Peyer's patch (tissue), 4 donors: ENCODE data around the gene CHD1L. TPM values are rescaled to one million over a fixed set of nuclear protein-coding genes. Genes with fewer than 3 reads are reported as not detected.
"Not testable (repeated sequence)": the region's sequence is repeated elsewhere in the genome, so short reads cannot be mapped to it uniquely, and the experiment has no call there.

Experiments
- DNase-seq, 3 donors: peaks; one replicate each; pipeline ENCODE4 v3.0.0-alpha.2; 2017 to 2019
- H3K27ac ChIP-seq, 4 donors: fragments of 200-600 bp; sonication (generic); one replicate each; pipeline ENCODE4 v1.5.1; 2016 to 2019
- H3K27me3 ChIP-seq, 2 donors: fragments of 200-600 bp; sonication (generic); one replicate each; pipeline ENCODE4 v1.5.1; 2019
- H3K36me3 ChIP-seq, 3 donors: fragments of 200-600 bp; sonication (generic); one replicate each; pipeline ENCODE4 v1.5.1; 2016 to 2019
- H3K4me1 ChIP-seq, 4 donors: fragments of 200-600 bp; sonication (generic); one replicate each; pipeline ENCODE4 v1.5.1; 2016 to 2019
- H3K4me3 ChIP-seq, 4 donors: fragments of 200-600 bp; sonication (generic); 1 replicate in 3 of 4; 2 replicates in 1 of 4; pipeline ENCODE4 v1.5.1; 2016 to 2019; ENCODE audit warnings: mild to moderate bottlenecking in 1 of 4
- H3K9me3 ChIP-seq, 4 donors: fragments of 200-600 bp; sonication (generic); one replicate each; pipeline ENCODE4 v1.5.1; 2016 to 2019; ENCODE audit warnings: mild to moderate bottlenecking in 1 of 4
- CTCF ChIP-seq, 6 experiments: fragments of 450-650 bp in 4 of 6; fragments of 200-600 bp in 2 of 6; sonication (generic) in 1 of 6; IDR thresholded peaks; one replicate each; pipeline ENCODE4 v1.5.1; 2017 to 2019; ENCODE audit warnings: antibody characterized with exemption in 6 of 6, mild to moderate bottlenecking in 3 of 6, moderate library complexity in 1 of 6
- POLR2A ChIP-seq, 2 donors: fragments of 450-650 bp; IDR thresholded peaks; one replicate each; pipeline ENCODE4 v1.5.1; 2017; ENCODE audit warnings: antibody characterized with exemption in 2 of 2, mild to moderate bottlenecking in 2 of 2, moderate library complexity in 2 of 2
- total RNA-seq, 4 donors: library from RNA; depleted of rRNA; stranded (reverse); fragments of >200 nt; gene quantifications; one replicate each; pipeline ENCODE4 v1.1.0, GENCODE V29; 2016

Gene CHD1L
- total RNA-seq, 4 donors from 2014 or later: 25.8 to 71.0 (median 38.3) TPM

GRCh38 chr1:147217141-147217540 is 25.3 kb upstream of the CHD1L start:
- no peak for DNase-seq
- Histone ChIP-seq H3K9me3 (no peaks in the 10 kb centered on the region), H3K27me3 (no peaks in the 10 kb centered on the region), H3K27ac (no peak overlapping the region), H3K36me3 (peaks cover 0 to 11% (median 0%) of the 10 kb centered on the region in 3 donors), H3K4me1 (peaks cover 0 to 29% (median 0%) of the 10 kb centered on the region in 4 donors), H3K4me3 (no peak overlapping the region)
- TF ChIP-seq POLR2A (IDR thresholded peaks at IDR 0.05): no peak
- no peak for TF ChIP-seq CTCF (IDR thresholded peaks at IDR 0.05)

GRCh38 chr1:147218606-147219005 is 23.9 kb upstream of the CHD1L start:
- no peaks in the 10 kb centered on the region for H3K36me3 ChIP-seq
- no peak overlapping the region for H3K27ac ChIP-seq
- H3K4me1 ChIP-seq: peaks cover 0 to 31% (median 0%) of the 10 kb centered on the region in 4 donors

GRCh38 chr1:147223740-147224615 is 18.5 kb upstream of the CHD1L start:
- Histone ChIP-seq H3K4me1 (peaks cover 0 to 14% (median 0%) of the 10 kb centered on the region in 4 donors), H3K9me3 (no peaks in the 10 kb centered on the region), H3K4me3 (peak overlapping the region in 3 of 4 donors; percentile 59 to 73 (median 67)), H3K27ac (peak overlapping the region in 2 of 4 donors; percentile 83 to 85), H3K36me3 (no peaks in the 10 kb centered on the region), H3K27me3 (no peaks in the 10 kb centered on the region)
- no peak for DNase-seq
- TF ChIP-seq POLR2A (IDR thresholded peaks at IDR 0.05) (no peak), CTCF (IDR thresholded peaks at IDR 0.05) (no peak)

More at GRCh38 chr1:147218606-147219005, 23.9 kb upstream of the CHD1L start:
- TF ChIP-seq POLR2A (IDR thresholded peaks at IDR 0.05) (no peak), CTCF (IDR thresholded peaks at IDR 0.05) (no peak)
- Histone ChIP-seq H3K4me3 (no peak overlapping the region), H3K9me3 (no peaks in the 10 kb centered on the region), H3K27me3 (no peaks in the 10 kb centered on the region)
- no peak for DNase-seq

GRCh38 chr1:147225193-147225730 is 17.2 kb upstream of the CHD1L start, which contains the start of gene FMO5:
TSS of gene FMO5 (minus strand) at chr1:147225339. CDS start at chr1:147225029, 310 bp downstream.
- H3K4me1 ChIP-seq: peaks cover 0 to 14% (median 0%) of the 10 kb centered on the region in 4 donors
- DNase-seq: peak; percentile 68 to 86 (median 81)
- no peaks in the 10 kb centered on the region for H3K27me3 ChIP-seq
- peak within 1 kb of the TSS; percentile 49 to 73 (median 63) for H3K4me3 ChIP-seq
- peak; percentile 44 to 59 for TF ChIP-seq POLR2A (IDR thresholded peaks at IDR 0.05)
- TF ChIP-seq CTCF (IDR thresholded peaks at IDR 0.05): peak; percentile 9 to 60 (median 36)
- H3K36me3 ChIP-seq: no peaks in the 10 kb centered on the region
- H3K9me3 ChIP-seq: no peaks in the 10 kb centered on the region
- H3K27ac ChIP-seq: peak within 1 kb of the TSS; percentile 72 to 85 (median 83)

- H3K4me1 ChIP-seq, H3K27me3 ChIP-seq, DNase-seq, H3K36me3 ChIP-seq, H3K27ac ChIP-seq, H3K4me3 ChIP-seq, H3K9me3 ChIP-seq: not testable (repeated sequence)
Measured at GRCh38 chr1:147231032-147231431, 11.5 kb upstream of the CHD1L start.

GRCh38 chr1:147233903-147234302 is 8.6 kb upstream of the CHD1L start:
- H3K36me3 ChIP-seq, DNase-seq, H3K9me3 ChIP-seq, H3K27me3 ChIP-seq, H3K4me3 ChIP-seq: not testable (repeated sequence)
- Histone ChIP-seq H3K27ac (peak overlapping the region in 3 of 4 donors; percentile 19 to 60 (median 28)), H3K4me1 (peaks cover 0 to 24% (median 3%) of the 10 kb centered on the region in 4 donors)
